ENCODE measurements around the gene MRAS. TPM values are rescaled to one million over a fixed set of nuclear protein-coding genes. Genes with fewer than 3 reads are reported as not detected.

The MRAS gene
- polyA plus RNA-seq, 3 donors = 6.2 to 13.2 (median 8.3) TPM

- peaks cover 0 to 4% (median 2%) of the 10 kb centered on the region in 7 donors for H3K9me3 Mint-ChIP-seq
- peaks cover 11% of the 10 kb centered on the region for H3K4me1 Mint-ChIP-seq
- H3K4me3 ChIP-seq (replicated peaks in 1 of 3; ENCODE audit: low read depth in 2 of 3, low read length in 3 of 3) = no peak overlapping the region
- H3K4me1 ChIP-seq (ENCODE audit: control insufficient read depth in 1 of 2, insufficient read depth in 2 of 2, low read length in 2 of 2) = peaks cover 13 to 15% of the 10 kb centered on the region in 2 donors
- no peaks in the 10 kb centered on the region for H3K9me3 ChIP-seq (replicated peaks in 1 of 2; ENCODE audit: control insufficient read depth in 1 of 2, insufficient read depth in 1 of 2, low read length in 2 of 2)
- H3K36me3 Mint-ChIP-seq = peaks cover 4 to 14% of the 10 kb centered on the region in 2 donors
- H3K27me3 Mint-ChIP-seq (ENCODE audit: low read depth in 3 of 3) = peaks cover 0 to 2% (median 1%) of the 10 kb centered on the region in 3 donors
- no peaks in the 10 kb centered on the region for H3K36me3 ChIP-seq (replicated peaks in 1 of 2; ENCODE audit: control insufficient read depth in 1 of 2, insufficient read depth in 2 of 2, low read length in 2 of 2)
- DNase-seq = no peak
- H3K27ac Mint-ChIP-seq = peak overlapping the region in 2 of 7 donors; percentile 16 to 43
- TF ChIP-seq CTCF (IDR thresholded peaks at IDR 0.05) = no peak
- 89% methylated on average over 2 of the region's 5 CpGs for WGBS (ENCODE audit: insufficient coverage)
- no peaks in the 10 kb centered on the region for H3K79me2 ChIP-seq (ENCODE audit: insufficient read depth, low read length)
- no peaks in the 10 kb centered on the region for H3K27me3 ChIP-seq (ENCODE audit: control insufficient read depth in 2 of 2, insufficient read depth in 2 of 2, low read length in 2 of 2)
- no peak overlapping the region for H3K9ac ChIP-seq (ENCODE audit: insufficient read depth, low read length, poor library complexity, severe bottlenecking)
- H4K20me1 ChIP-seq (ENCODE audit: insufficient read depth, low read length) = no peaks in the 10 kb centered on the region
- no peak overlapping the region for H3K27ac ChIP-seq (ENCODE audit: low read depth in 1 of 2, low read length in 2 of 2)
- no peak overlapping the region for H3K4me2 ChIP-seq (replicated peaks; ENCODE audit: extremely low read depth, low read length, poor library complexity, severe bottlenecking)
- no peak overlapping the region for H3K4me3 Mint-ChIP-seq
- no peak overlapping the region for H2AFZ ChIP-seq (ENCODE audit: insufficient read depth, low read depth, low read length, poor library complexity, severe bottlenecking)
- intact Hi-C loops (cut with micrococcal nuclease) = no loop called here
These were observed 29.4 kb downstream of the MRAS start for GRCh38 chr3:138377804-138378203.

- H3K4me2 ChIP-seq (replicated peaks; ENCODE audit: extremely low read depth, low read length, poor library complexity, severe bottlenecking) = no peak overlapping the region
- no peaks in the 10 kb centered on the region for H3K79me2 ChIP-seq (ENCODE audit: insufficient read depth, low read length)
- intact Hi-C loops (cut with micrococcal nuclease) = no loop called here
- Mint-ChIP-seq H3K27me3 (ENCODE audit: low read depth in 3 of 3) (peaks cover 0 to 1% (median 0%) of the 10 kb centered on the region in 3 donors), H3K9me3 (peaks cover 0 to 4% (median 2%) of the 10 kb centered on the region in 7 donors), H3K4me3 (no peak overlapping the region), H3K27ac (peak overlapping the region in 2 of 7 donors; percentile 4 to 16), H3K4me1 (peaks cover 11% of the 10 kb centered on the region), H3K36me3 (peaks cover 4 to 14% of the 10 kb centered on the region in 2 donors)
- no peak overlapping the region for H3K9ac ChIP-seq (ENCODE audit: insufficient read depth, low read length, poor library complexity, severe bottlenecking)
- H3K27me3 ChIP-seq (ENCODE audit: control insufficient read depth in 2 of 2, insufficient read depth in 2 of 2, low read length in 2 of 2) = no peaks in the 10 kb centered on the region
- no peak overlapping the region for H2AFZ ChIP-seq (ENCODE audit: insufficient read depth, low read depth, low read length, poor library complexity, severe bottlenecking)
- no peaks in the 10 kb centered on the region for H3K36me3 ChIP-seq (replicated peaks in 1 of 2; ENCODE audit: control insufficient read depth in 1 of 2, insufficient read depth in 2 of 2, low read length in 2 of 2)
- H3K4me3 ChIP-seq (replicated peaks in 1 of 3; ENCODE audit: low read depth in 2 of 3, low read length in 3 of 3) = no peak overlapping the region
- no peak overlapping the region for H3K27ac ChIP-seq (ENCODE audit: low read depth in 1 of 2, low read length in 2 of 2)
- peaks cover 13 to 17% of the 10 kb centered on the region in 2 donors for H3K4me1 ChIP-seq (ENCODE audit: control insufficient read depth in 1 of 2, insufficient read depth in 2 of 2, low read length in 2 of 2)
- WGBS (ENCODE audit: insufficient coverage) = 100% methylated on average over 1 of the region's 5 CpGs
- TF ChIP-seq CTCF (IDR thresholded peaks at IDR 0.05) = no peak
- no peaks in the 10 kb centered on the region for H3K9me3 ChIP-seq (replicated peaks in 1 of 2; ENCODE audit: control insufficient read depth in 1 of 2, insufficient read depth in 1 of 2, low read length in 2 of 2)
- no peaks in the 10 kb centered on the region for H4K20me1 ChIP-seq (ENCODE audit: insufficient read depth, low read length)
- no peak for DNase-seq
These were observed 30.0 kb downstream of the MRAS start for GRCh38 chr3:138378331-138378730.

All from CD14-positive monocyte (primary cell).